ENCODE results near the gene ARHGEF17. TPM values are rescaled to one million over a fixed set of nuclear protein-coding genes. Genes with fewer than 3 reads are reported as not detected.

ARHGEF17 gene
- total and polyA plus RNA-seq, 8 donors: 5.0 to 66.5 (median 33.6) TPM

DNA sequence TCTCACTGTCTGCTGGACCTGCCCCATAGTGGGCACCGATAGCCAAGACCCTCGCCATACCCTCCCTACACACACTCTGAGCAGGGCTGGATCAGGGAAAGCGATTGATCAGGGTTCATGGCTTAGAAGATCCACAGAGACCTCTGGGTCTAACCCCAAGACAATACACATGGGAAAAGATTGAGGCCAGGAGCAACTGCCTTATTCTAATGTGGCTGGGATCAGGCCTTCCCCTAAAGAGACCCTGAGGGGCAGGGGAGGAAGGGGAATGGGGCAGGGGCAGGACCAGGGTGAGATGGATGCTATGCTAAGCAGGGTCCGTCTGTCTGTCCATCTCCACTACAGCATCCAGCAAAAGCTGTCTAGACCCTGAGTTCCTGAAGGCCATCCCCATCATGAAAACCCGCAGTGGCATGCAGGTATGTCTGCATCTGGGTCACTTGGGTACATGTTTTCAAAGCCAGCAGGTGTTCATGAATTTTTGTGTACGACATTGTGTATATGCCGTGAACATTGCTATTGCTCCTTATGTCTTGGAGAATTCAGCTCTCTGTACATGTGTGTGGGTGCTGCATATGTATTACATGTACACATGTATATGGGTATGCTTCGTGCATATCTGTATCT is 52.8 kb downstream of the ARHGEF17 start:
- H3K36me3 ChIP-seq: peaks cover 68 to 100% (median 94%) of the 10 kb centered on the region in 4 donors
- peak overlapping the region in 1 of 5 donors; percentile 22 for H3K27ac ChIP-seq
- H3K27me3 ChIP-seq: no peaks in the 10 kb centered on the region
- DNase-seq: no peak
- TF ChIP-seq, protein P1, sequence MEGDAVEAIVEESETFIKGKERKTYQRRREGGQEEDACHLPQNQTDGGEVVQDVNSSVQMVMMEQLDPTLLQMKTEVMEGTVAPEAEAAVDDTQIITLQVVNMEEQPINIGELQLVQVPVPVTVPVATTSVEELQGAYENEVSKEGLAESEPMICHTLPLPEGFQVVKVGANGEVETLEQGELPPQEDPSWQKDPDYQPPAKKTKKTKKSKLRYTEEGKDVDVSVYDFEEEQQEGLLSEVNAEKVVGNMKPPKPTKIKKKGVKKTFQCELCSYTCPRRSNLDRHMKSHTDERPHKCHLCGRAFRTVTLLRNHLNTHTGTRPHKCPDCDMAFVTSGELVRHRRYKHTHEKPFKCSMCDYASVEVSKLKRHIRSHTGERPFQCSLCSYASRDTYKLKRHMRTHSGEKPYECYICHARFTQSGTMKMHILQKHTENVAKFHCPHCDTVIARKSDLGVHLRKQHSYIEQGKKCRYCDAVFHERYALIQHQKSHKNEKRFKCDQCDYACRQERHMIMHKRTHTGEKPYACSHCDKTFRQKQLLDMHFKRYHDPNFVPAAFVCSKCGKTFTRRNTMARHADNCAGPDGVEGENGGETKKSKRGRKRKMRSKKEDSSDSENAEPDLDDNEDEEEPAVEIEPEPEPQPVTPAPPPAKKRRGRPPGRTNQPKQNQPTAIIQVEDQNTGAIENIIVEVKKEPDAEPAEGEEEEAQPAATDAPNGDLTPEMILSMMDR (IDR thresholded peaks at IDR 0.05): no peak
- TF ChIP-seq POLR2A (IDR thresholded peaks at IDR 0.05): no peak
- TF ChIP-seq POLR2AphosphoS5 (IDR thresholded peaks at IDR 0.05): no peak
- TF ChIP-seq EP300 (IDR thresholded peaks at IDR 0.05): no peak
- 91 to 96% (median 95%) methylated on average over 8 of the region's 8 CpGs for WGBS, 5 donors
- H3K9me3 ChIP-seq: no peaks in the 10 kb centered on the region
- intact Hi-C loops (cut with DNase I; ENCODE audit: low total_unique reads): no loop called here
- H3K4me1 ChIP-seq: peaks cover 0 to 6% (median 0%) of the 10 kb centered on the region in 4 donors
- H3K4me3 ChIP-seq: no peak overlapping the region

DNA sequence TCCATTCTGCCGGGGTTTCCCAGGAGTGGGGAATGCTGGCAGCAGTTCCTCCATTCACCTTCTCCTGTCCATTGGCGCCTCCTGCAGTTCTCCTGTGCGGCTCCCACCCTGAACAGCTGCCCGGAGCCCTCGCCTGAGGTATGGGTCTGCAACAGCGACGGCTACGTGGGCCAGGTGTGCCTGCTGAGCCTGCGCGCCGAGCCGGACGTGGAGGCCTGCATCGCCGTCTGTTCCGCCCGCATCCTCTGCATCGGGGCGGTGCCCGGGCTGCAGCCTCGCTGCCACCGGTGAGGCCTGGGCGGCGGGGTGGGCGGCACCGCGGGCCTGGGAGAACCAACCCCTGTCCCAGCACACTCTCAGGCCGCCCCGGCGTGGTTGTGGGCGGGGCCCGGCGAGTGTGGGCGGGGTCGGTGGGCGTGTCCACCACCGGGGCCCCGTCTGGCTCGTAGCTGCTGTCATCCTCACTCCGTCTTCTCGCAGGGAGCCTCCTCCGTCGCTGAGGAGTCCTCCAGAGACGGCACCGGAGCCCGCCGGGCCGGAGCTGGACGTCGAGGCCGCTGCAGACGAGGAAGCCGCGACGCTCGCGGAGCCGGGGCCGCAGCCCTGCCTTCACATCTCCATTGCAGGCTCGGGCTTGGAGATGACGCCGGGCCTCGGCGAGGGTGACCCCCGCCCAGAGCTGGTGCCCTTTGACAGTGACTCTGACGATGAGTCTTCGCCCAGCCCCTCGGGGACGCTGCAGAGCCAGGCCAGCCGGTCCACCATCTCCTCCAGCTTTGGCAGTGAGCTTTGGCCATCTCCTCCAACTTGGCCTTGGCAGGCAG is 54.1 kb downstream of the ARHGEF17 start:
- Histone ChIP-seq H3K4me1 (peaks cover 0 to 6% (median 3%) of the 10 kb centered on the region in 4 donors), H3K36me3 (peaks cover 59 to 100% (median 94%) of the 10 kb centered on the region in 4 donors), H3K4me3 (no peak overlapping the region), H3K9me3 (no peaks in the 10 kb centered on the region), H3K27ac (no peak overlapping the region), H3K27me3 (no peaks in the 10 kb centered on the region)
- no peak for DNase-seq
- intact Hi-C loops (cut with DNase I; ENCODE audit: low total_unique reads): no loop called here
- 70 to 87% (median 82%) methylated on average over 21 to 70 of the region's 70 CpGs for WGBS, 5 donors
- no peak for TF ChIP-seq EP300 (IDR thresholded peaks at IDR 0.05)
- TF ChIP-seq, protein P1 (IDR thresholded peaks at IDR 0.05): no peak

DNA sequence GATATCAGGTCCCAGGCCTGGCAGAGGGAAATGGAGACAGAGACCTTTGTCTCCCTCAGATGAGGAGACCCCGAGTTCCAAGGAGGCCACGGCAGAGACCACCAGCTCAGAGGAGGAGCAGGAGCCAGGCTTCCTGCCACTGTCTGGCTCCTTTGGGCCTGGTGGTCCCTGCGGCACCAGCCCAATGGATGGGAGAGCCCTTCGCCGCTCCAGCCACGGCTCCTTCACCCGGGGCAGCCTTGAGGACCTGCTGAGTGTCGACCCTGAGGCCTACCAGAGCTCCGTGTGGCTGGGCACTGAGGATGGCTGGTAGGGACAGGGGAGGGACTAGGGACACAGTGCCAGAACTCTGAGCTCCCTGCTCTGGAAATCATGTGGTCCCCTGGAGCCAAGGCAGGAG is 55.1 kb downstream of the ARHGEF17 start:
- Histone ChIP-seq H3K9me3 (no peaks in the 10 kb centered on the region), H3K4me1 (peaks cover 0 to 10% (median 5%) of the 10 kb centered on the region in 4 donors), H3K27ac (no peak overlapping the region), H3K36me3 (peaks cover 53 to 100% (median 95%) of the 10 kb centered on the region in 4 donors), H3K4me3 (no peak overlapping the region), H3K27me3 (no peaks in the 10 kb centered on the region)
- WGBS, 5 donors: 89 to 97% (median 96%) methylated on average over 8 to 9 of the region's 9 CpGs
- intact Hi-C loops (cut with DNase I; ENCODE audit: low total_unique reads): no loop called here
- no peak for DNase-seq
- TF ChIP-seq POLR2AphosphoS5 (IDR thresholded peaks at IDR 0.05) (no peak), EP300 (IDR thresholded peaks at IDR 0.05) (no peak), POLR2A (IDR thresholded peaks at IDR 0.05) (no peak)
- TF ChIP-seq, protein P1 (IDR thresholded peaks at IDR 0.05): no peak

DNA sequence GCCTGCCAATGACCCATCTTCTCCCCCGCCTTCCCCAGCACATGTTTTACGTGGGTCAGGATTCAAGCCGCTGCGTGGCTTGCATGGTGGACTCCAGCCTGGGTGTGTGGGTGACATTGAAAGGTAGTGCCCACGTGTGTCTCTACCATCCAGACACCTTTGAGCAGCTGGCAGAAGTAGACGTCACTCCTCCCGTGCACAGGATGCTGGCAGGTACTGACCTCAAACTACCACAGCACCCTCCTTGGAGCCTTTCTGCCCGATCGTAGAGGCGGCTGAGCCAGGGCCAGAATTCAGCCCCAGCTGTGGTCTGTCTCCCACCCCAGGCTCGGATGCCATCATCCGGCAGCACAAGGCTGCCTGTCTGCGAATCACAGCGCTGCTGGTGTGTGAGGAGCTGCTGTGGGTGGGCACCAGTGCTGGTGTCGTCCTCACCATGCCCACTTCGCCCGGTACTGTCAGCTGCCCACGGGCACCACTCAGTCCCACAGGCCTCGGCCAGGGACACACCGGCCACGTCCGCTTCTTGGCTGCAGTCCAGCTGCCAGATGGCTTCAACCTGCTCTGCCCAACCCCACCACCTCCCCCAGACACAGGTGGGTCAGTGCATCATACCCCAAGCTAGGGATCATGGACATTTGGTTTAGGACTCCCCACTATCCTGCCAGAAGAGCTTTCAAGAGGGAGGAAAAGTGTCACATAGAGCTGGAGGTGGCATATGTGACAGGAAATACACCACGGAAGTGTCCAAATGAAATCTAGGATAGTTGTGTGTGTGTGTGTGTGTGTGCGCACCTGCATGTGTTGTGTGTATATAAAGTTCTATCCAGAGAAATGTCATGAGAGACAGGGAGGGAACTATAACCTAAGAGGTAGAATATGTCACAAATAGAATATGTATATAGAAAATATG is 57.5 kb downstream of the ARHGEF17 start:
- Histone ChIP-seq H3K9me3 (no peaks in the 10 kb centered on the region), H3K4me1 (peaks cover 0 to 10% (median 2%) of the 10 kb centered on the region in 4 donors), H3K27me3 (no peaks in the 10 kb centered on the region), H3K27ac (peak overlapping the region in 1 of 5 donors; percentile 46), H3K4me3 (no peak overlapping the region), H3K36me3 (peaks cover 42 to 91% (median 81%) of the 10 kb centered on the region in 4 donors)
- TF ChIP-seq POLR2AphosphoS5 (IDR thresholded peaks at IDR 0.05): no peak
- TF ChIP-seq POLR2A (IDR thresholded peaks at IDR 0.05): no peak
- TF ChIP-seq, protein P1 (IDR thresholded peaks at IDR 0.05): no peak
- no peak for TF ChIP-seq EP300 (IDR thresholded peaks at IDR 0.05)
- no peak for DNase-seq
- WGBS, 5 donors: 74 to 88% (median 86%) methylated on average over 19 to 24 of the region's 24 CpGs
- intact Hi-C loops (cut with DNase I; ENCODE audit: low total_unique reads): no loop called here

Data from stomach (tissue), 9 donors.